Measurements from ENCODE around the gene OPHN1. TPM values are rescaled to one million over a fixed set of nuclear protein-coding genes. Genes with fewer than 3 reads are reported as not detected.

OPHN1 gene
- total RNA-seq, 1 experiment from 2014 or later, result 3.3 TPM

DNA sequence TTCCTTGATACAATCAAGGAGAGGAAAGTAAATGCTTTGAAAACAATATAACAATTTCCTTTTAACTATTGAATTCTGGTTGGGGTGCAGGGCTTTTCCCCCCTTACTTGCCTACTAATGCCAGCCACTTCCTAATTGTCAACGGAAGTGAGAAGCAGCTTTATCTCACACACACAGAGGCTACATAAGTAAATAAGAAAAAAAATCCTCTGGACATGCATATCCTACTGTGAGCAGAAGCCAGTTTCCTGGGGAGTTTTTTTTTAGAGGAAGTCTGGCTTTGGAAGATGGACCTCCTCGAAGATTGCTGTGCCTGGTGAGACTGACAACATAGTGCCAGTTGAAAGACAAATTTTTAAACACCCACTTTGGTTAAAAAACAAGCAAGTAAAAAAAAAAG, 180.6 kb downstream of the OPHN1 start:
- intact Hi-C loops (cut with micrococcal nuclease; ENCODE audit: unreplicated experiment), result no loop called here
- H3K36me3 ChIP-seq (ENCODE audit: insufficient read depth, low read length, poor library complexity, severe bottlenecking), result no peaks in the 10 kb centered on the region
- TF ChIP-seq EZH2 (IDR thresholded peaks at IDR 0.05; ENCODE audit: borderline replicate concordance, low read depth, low read length, poor library complexity, severe bottlenecking), result no peak
- TF ChIP-seq, protein P1, sequence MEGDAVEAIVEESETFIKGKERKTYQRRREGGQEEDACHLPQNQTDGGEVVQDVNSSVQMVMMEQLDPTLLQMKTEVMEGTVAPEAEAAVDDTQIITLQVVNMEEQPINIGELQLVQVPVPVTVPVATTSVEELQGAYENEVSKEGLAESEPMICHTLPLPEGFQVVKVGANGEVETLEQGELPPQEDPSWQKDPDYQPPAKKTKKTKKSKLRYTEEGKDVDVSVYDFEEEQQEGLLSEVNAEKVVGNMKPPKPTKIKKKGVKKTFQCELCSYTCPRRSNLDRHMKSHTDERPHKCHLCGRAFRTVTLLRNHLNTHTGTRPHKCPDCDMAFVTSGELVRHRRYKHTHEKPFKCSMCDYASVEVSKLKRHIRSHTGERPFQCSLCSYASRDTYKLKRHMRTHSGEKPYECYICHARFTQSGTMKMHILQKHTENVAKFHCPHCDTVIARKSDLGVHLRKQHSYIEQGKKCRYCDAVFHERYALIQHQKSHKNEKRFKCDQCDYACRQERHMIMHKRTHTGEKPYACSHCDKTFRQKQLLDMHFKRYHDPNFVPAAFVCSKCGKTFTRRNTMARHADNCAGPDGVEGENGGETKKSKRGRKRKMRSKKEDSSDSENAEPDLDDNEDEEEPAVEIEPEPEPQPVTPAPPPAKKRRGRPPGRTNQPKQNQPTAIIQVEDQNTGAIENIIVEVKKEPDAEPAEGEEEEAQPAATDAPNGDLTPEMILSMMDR (conservative IDR thresholded peaks at IDR 0.05; ENCODE audit: low read depth, low read length), result no peak
- ChIA-PET POLR2A (ENCODE audit: low non-redundant PET) (no interaction called here), CTCF (no interaction called here)
- H3K4me1 ChIP-seq (ENCODE audit: insufficient read depth, low read length, poor library complexity, severe bottlenecking), result no peaks in the 10 kb centered on the region
- no peak overlapping the region for H3K4me3 ChIP-seq (ENCODE audit: low read depth, low read length, poor library complexity, severe bottlenecking)
- DNase-seq (ENCODE audit: low spot score), result peak; percentile 5
- BruUV-seq (replicated peaks), result no TSS peak
- H3K9me3 ChIP-seq (ENCODE audit: low read depth, low read length, poor library complexity, severe bottlenecking), result no peaks in the 10 kb centered on the region
- H3K27me3 ChIP-seq (replicated peaks; ENCODE audit: insufficient read depth, low read depth, low read length, poor library complexity), result no peaks in the 10 kb centered on the region
- no peak overlapping the region for H3K27ac ChIP-seq (ENCODE audit: low read depth, low read length, poor library complexity, severe bottlenecking)

GRCh38 chrX:68249903-68250302, 183.4 kb downstream of the OPHN1 start:
- BruUV-seq (replicated peaks), result no TSS peak
- CTCF ChIA-PET, result no interaction called here
- Histone ChIP-seq H3K27ac (ENCODE audit: low read depth, low read length, poor library complexity, severe bottlenecking) (no peak overlapping the region), H3K36me3 (ENCODE audit: insufficient read depth, low read length, poor library complexity, severe bottlenecking) (no peaks in the 10 kb centered on the region), H3K9me3 (ENCODE audit: low read depth, low read length, poor library complexity, severe bottlenecking) (no peaks in the 10 kb centered on the region), H3K4me1 (ENCODE audit: insufficient read depth, low read length, poor library complexity, severe bottlenecking) (no peaks in the 10 kb centered on the region), H3K4me3 (ENCODE audit: low read depth, low read length, poor library complexity, severe bottlenecking) (no peak overlapping the region), H3K27me3 (replicated peaks; ENCODE audit: insufficient read depth, low read depth, low read length, poor library complexity) (no peaks in the 10 kb centered on the region)
- TF ChIP-seq, protein P1 (conservative IDR thresholded peaks at IDR 0.05; ENCODE audit: low read depth, low read length), result no peak
- TF ChIP-seq EZH2 (IDR thresholded peaks at IDR 0.05; ENCODE audit: borderline replicate concordance, low read depth, low read length, poor library complexity, severe bottlenecking), result no peak
- POLR2A ChIA-PET (ENCODE audit: low non-redundant PET), result no interaction called here
- no peak for DNase-seq (ENCODE audit: low spot score)
- intact Hi-C loops (cut with micrococcal nuclease; ENCODE audit: unreplicated experiment), result no loop called here

DNA sequence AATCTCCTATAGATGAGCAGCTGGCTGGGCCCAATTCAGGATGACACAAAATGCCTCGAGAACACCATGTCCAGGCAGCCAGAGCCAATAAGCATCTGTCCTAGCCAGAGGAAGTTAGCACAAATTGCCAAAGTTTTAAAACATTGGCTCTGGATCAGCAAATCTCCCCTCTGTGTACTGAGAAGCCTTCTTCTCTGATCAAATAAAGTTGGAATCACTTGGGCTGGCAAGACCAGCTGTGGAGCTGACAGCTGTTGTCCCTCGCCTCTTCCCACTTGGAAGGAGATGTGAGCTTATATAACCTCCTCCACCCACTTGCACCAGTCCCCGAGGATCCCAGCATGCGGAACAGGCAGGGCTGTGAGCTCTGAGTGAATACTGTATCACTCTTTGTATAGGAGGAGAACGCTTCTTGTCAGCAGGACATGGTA, 183.9 kb downstream of the OPHN1 start:
- POLR2A ChIA-PET (ENCODE audit: low non-redundant PET), result no interaction called here

More for the DNA sequence above, 183.9 kb downstream of the OPHN1 start:
- Histone ChIP-seq H3K9me3 (ENCODE audit: low read depth, low read length, poor library complexity, severe bottlenecking) (no peaks in the 10 kb centered on the region), H3K27me3 (replicated peaks; ENCODE audit: insufficient read depth, low read depth, low read length, poor library complexity) (no peaks in the 10 kb centered on the region), H3K27ac (ENCODE audit: low read depth, low read length, poor library complexity, severe bottlenecking) (no peak overlapping the region), H3K4me1 (ENCODE audit: insufficient read depth, low read length, poor library complexity, severe bottlenecking) (no peaks in the 10 kb centered on the region), H3K4me3 (ENCODE audit: low read depth, low read length, poor library complexity, severe bottlenecking) (no peak overlapping the region), H3K36me3 (ENCODE audit: insufficient read depth, low read length, poor library complexity, severe bottlenecking) (no peaks in the 10 kb centered on the region)
- intact Hi-C loops (cut with micrococcal nuclease; ENCODE audit: unreplicated experiment), result no loop called here
- CTCF ChIA-PET, result no interaction called here
- BruUV-seq (replicated peaks), result no TSS peak
- no peak for DNase-seq (ENCODE audit: low spot score)
- no peak for TF ChIP-seq EZH2 (IDR thresholded peaks at IDR 0.05; ENCODE audit: borderline replicate concordance, low read depth, low read length, poor library complexity, severe bottlenecking)
- TF ChIP-seq, protein P1 (conservative IDR thresholded peaks at IDR 0.05; ENCODE audit: low read depth, low read length), result no peak

Measured in A673 (cell line).